PFSK-1 (cell line): ENCODE measurements around the gene URGCP.

Source experiments
- FOXP2 ChIP-seq: optimal IDR thresholded peaks from 2 replicates; pipeline ENCODE3; 2011; ENCODE audit warnings: borderline replicate concordance, control low read depth, inconsistent platforms; ENCODE audit not compliant: insufficient read depth; ENCODE audit errors: extremely low read length, extremely low read depth
- POLR2AphosphoS5 ChIP-seq: IDR thresholded peaks from 2 replicates; pipeline ENCODE4 v1.6.1; 2012; ENCODE audit warnings: low read depth, mild to moderate bottlenecking, control low read depth, low read length, moderate library complexity
- REST ChIP-seq, 2 experiments: IDR thresholded peaks; 2 replicates each; pipeline versions ENCODE4 v1.6.1 to v1.8.0; 2011 to 2012; ENCODE audit warnings: low read depth in 2 of 2, low read length in 2 of 2, control low read depth in 1 of 2, inconsistent platforms in 1 of 2, mild to moderate bottlenecking in 1 of 2, moderate library complexity in 1 of 2; ENCODE audit not compliant: insufficient read depth in 1 of 2
- SIN3A ChIP-seq: IDR thresholded peaks from 2 replicates; pipeline ENCODE4 v1.6.1; 2012; ENCODE audit warnings: mild to moderate bottlenecking, low read length, moderate library complexity, borderline replicate concordance; ENCODE audit not compliant: insufficient read depth
- TAF1 ChIP-seq: IDR thresholded peaks from 2 replicates; pipeline ENCODE4 v1.6.1; 2012; ENCODE audit warnings: low read length, control low read depth, borderline replicate concordance; ENCODE audit not compliant: insufficient read depth

The URGCP gene

GRCh38 chr7:43884209-43884608 is 22.2 kb downstream of the URGCP start:
- TF ChIP-seq POLR2AphosphoS5 (no peak), REST (IDR thresholded peaks at IDR 0.05; ENCODE audit: insufficient read depth in 1 of 2, low read depth in 2 of 2, low read length in 2 of 2) (no peak), SIN3A (no peak), TAF1 (no peak), FOXP2 (no peak)

GRCh38 chr7:43880596-43880995 is 25.8 kb downstream of the URGCP start:
- TF ChIP-seq POLR2AphosphoS5 (no peak), REST (IDR thresholded peaks at IDR 0.05; ENCODE audit: insufficient read depth in 1 of 2, low read depth in 2 of 2, low read length in 2 of 2) (no peak), TAF1 (no peak), FOXP2 (no peak), SIN3A (no peak)

- TF ChIP-seq FOXP2 (no peak), TAF1 (no peak), POLR2AphosphoS5 (no peak), REST (IDR thresholded peaks at IDR 0.05; ENCODE audit: insufficient read depth in 1 of 2, low read depth in 2 of 2, low read length in 2 of 2) (no peak), SIN3A (no peak)
Observed at GRCh38 chr7:43879477-43879876, 26.9 kb downstream of the URGCP start.

GRCh38 chr7:43878867-43879266 is 27.5 kb downstream of the URGCP start:
- TF ChIP-seq SIN3A = no peak
- TF ChIP-seq FOXP2 = no peak
- TF ChIP-seq REST (IDR thresholded peaks at IDR 0.05; ENCODE audit: insufficient read depth in 1 of 2, low read depth in 2 of 2, low read length in 2 of 2) = no peak
- TF ChIP-seq TAF1 = no peak
- TF ChIP-seq POLR2AphosphoS5 = no peak
